Activated naive CD8-positive, alpha-beta T cell treated with anti-CD3 and anti-CD28 coated beads, Interleukin-2, amount 10 ng/mL, durations not matched to agents 7 days and 5 days (primary cell): ENCODE results near the gene ZBTB7C. TPM values are rescaled to one million over a fixed set of nuclear protein-coding genes. Genes with fewer than 3 reads are reported as not detected.

Experiments used
- ATAC-seq: fragments of 150-1000 bp; cut with Tn5 transposase; one replicate; pipeline ENCODE4 v1.10.0; 2021; ENCODE audit warnings: low read depth, moderate library complexity
- POLR2A ChIA-PET: fragments of 350-600 bp; sonication (Branson Sonifier 250); formaldehyde crosslinking; loops from one replicate; lab custom pipeline; 2021; ENCODE audit warnings: antibody characterized with exemption; lab: Charles Lee
- DNase-seq: peaks from one replicate; pipeline ENCODE4 v3.0.0; 2021
- H3K27ac Mint-ChIP-seq: one replicate; pipeline ENCODE4 v1.8.0; 2022; ENCODE audit warnings: mild to moderate bottlenecking, mixed read lengths
- H3K27me3 Mint-ChIP-seq: one replicate; pipeline ENCODE4 v1.8.0; 2022; ENCODE audit warnings: mild to moderate bottlenecking, moderate library complexity, mixed read lengths
- H3K36me3 Mint-ChIP-seq: one replicate; pipeline ENCODE4 v1.8.0; 2021; ENCODE audit warnings: mild to moderate bottlenecking, mixed read lengths
- H3K4me1 Mint-ChIP-seq: one replicate; pipeline ENCODE4 v1.8.0; 2021; ENCODE audit warnings: mixed read lengths
- H3K4me3 Mint-ChIP-seq: one replicate; pipeline ENCODE4 v1.8.0; 2022; ENCODE audit warnings: mild to moderate bottlenecking, moderate library complexity, mixed read lengths
- H3K9me3 Mint-ChIP-seq: one replicate; pipeline ENCODE4 v1.8.0; 2021; ENCODE audit warnings: mixed read lengths
- total RNA-seq, 2 experiments: library from RNA; stranded (reverse); gene quantifications; one replicate each; pipeline ENCODE4 v1.2.3, GENCODE V29; 2021

ZBTB7C gene
- total RNA-seq, 2 experiments from 2014 or later: not detected

DNA sequence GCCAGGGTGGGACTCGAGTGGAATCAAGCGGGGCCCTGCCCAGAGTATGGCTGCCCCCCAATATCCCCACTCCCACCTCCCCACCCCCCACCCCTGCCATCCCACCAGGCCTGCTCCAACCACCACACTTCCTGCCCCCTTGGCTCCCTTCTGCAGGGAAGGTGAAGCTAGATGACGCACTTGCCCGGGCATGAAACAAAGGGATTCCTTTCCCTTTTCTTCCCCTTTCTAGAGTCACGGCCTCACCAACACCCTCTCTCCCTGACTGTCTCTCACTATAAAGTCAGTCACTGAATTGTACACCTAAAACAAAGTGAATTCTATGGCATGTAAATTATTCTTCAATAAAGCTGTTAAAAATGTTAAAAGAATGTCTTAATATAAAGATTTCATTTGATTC, 16.0 kb downstream of the ZBTB7C start:
- POLR2A ChIA-PET: no interaction called here
- Mint-ChIP-seq H3K9me3 (no peaks in the 10 kb centered on the region), H3K4me3 (no peak overlapping the region), H3K27ac (no peak overlapping the region), H3K27me3 (peaks cover 58% of the 10 kb centered on the region), H3K4me1 (no peaks in the 10 kb centered on the region), H3K36me3 (no peaks in the 10 kb centered on the region)
- no peak for ATAC-seq
- DNase-seq: no peak

DNA sequence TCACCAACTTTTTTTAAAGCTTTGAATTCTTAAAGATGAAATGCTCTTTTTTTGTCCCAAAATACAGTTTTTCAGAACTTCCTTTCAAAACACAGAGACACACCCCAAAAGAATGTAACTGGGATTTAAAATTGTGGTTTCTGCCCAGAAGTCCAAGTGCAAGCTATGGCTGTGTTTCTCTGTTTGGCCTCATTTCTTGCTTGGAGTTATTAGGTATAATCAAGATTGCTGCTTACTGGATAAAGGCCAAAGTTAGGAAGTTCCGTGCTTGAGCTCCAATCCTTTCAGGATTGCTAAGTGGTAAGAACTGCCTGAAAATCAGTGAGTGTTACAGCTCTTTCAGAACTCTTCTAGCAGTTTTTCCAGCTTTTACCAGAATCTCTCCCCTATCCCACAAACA, 16.9 kb downstream of the ZBTB7C start:
- Mint-ChIP-seq H3K4me1 (no peaks in the 10 kb centered on the region), H3K27ac (no peak overlapping the region), H3K27me3 (peaks cover 54% of the 10 kb centered on the region), H3K4me3 (no peak overlapping the region), H3K9me3 (no peaks in the 10 kb centered on the region), H3K36me3 (no peaks in the 10 kb centered on the region)
- DNase-seq (no peak), ATAC-seq (no peak)
- POLR2A ChIA-PET: interaction anchor here (0.6 kb wide), 1 partner anchor 149 kb away, joined by 4 read pairs; no protein-coding TSS in a partner anchor

DNA sequence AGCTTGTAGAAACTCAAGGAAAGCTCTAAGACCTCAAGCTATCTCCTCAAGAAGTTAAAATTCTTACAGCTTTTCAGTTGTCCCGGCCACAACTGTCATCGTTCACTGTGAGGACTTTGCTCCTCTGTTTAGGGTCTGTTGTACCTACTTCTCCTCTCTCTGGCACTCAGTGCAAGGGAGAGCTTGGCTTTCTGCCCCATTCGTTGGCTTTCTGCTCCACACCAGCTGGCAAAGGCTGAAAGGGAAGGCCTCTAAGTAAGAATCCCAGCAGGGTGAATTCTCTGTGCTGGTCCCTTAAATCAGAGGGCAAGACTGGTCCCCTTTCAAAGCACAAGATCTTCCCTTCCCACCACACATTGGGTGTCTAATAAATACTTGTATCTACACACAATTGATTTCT, 17.3 kb downstream of the ZBTB7C start:
- H3K4me3 Mint-ChIP-seq: no peak overlapping the region
- H3K27me3 Mint-ChIP-seq: peaks cover 51% of the 10 kb centered on the region
- no peak for DNase-seq
- H3K36me3 Mint-ChIP-seq: no peaks in the 10 kb centered on the region
- ATAC-seq: no peak
- no peaks in the 10 kb centered on the region for H3K4me1 Mint-ChIP-seq
- no peak overlapping the region for H3K27ac Mint-ChIP-seq
- no peaks in the 10 kb centered on the region for H3K9me3 Mint-ChIP-seq
- POLR2A ChIA-PET: interaction anchor here (0.6 kb wide), 1 partner anchor 149 kb away, joined by 4 read pairs; no protein-coding TSS in a partner anchor

DNA sequence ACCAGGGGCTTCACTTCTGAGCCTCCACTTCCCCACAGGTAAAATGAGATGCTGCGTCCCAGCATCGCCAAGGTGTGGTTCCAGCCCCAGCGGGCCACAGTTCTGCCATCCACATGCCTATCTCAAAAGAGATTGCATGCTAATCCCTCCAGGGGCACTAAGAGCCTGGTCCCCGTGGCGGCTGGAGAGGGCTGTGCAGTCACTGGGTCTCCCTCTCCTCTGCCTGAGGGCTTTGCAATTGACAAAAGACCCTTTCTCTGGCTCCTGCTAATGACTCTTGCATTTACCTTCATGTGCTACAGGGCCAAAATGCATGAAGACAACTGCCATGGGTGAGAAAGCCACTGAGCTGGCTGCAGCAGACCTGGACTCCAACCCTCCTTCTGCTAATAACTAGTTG, 18.5 kb downstream of the ZBTB7C start:
- Mint-ChIP-seq H3K4me3 (no peak overlapping the region), H3K9me3 (no peaks in the 10 kb centered on the region), H3K36me3 (no peaks in the 10 kb centered on the region), H3K27me3 (peaks cover 42% of the 10 kb centered on the region), H3K4me1 (peaks cover 2% of the 10 kb centered on the region), H3K27ac (no peak overlapping the region)
- ATAC-seq (no peak), DNase-seq (no peak)
- POLR2A ChIA-PET: no interaction called here

DNA sequence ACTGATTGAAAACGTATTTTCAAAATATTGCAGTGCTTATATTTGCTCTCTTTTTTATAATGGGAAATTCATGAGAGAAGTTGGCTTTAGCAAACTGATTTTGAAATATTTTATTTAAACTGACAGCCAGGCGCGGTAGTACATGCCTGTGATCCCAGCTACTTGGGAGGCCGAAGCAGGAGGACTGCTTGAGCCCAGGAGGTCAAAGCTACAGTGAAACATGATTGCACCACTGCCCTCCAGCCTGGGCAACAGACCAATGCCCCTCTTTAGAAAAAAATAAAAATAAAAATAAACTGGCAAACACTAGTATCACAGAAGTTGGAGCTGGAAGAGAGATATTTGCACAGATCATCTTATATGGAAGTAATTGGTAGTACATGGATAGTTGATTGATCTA, 20.7 kb downstream of the ZBTB7C start:
- DNase-seq (no peak), ATAC-seq (no peak)
- Mint-ChIP-seq H3K27ac (no peak overlapping the region), H3K9me3 (no peaks in the 10 kb centered on the region), H3K36me3 (no peaks in the 10 kb centered on the region), H3K27me3 (peaks cover 37% of the 10 kb centered on the region), H3K4me1 (peaks cover 2% of the 10 kb centered on the region), H3K4me3 (no peak overlapping the region)
- POLR2A ChIA-PET: no interaction called here

DNA sequence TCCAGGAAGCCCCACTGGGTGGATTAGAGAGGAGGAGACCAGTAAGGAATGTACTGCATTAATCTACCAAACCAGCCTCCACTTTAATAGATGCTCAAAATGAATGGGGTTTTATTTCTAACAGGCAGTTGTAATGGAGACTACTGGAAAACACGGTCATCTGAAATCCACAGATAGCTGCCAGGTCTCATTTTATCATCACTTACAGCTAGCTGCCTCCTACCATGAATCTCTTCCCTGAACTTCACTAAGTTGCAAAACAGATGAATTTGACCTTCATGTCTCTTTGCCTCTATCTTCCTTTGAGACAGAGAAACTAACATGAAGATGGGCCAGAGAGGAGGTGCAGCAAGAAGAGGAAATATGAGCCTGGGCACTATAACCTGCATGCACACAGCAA, 21.9 kb downstream of the ZBTB7C start:
- Mint-ChIP-seq H3K27ac (no peak overlapping the region), H3K9me3 (no peaks in the 10 kb centered on the region), H3K36me3 (no peaks in the 10 kb centered on the region), H3K27me3 (peaks cover 30% of the 10 kb centered on the region), H3K4me3 (no peak overlapping the region), H3K4me1 (peaks cover 2% of the 10 kb centered on the region)
- DNase-seq (no peak), ATAC-seq (no peak)
- POLR2A ChIA-PET: no interaction called here

DNA sequence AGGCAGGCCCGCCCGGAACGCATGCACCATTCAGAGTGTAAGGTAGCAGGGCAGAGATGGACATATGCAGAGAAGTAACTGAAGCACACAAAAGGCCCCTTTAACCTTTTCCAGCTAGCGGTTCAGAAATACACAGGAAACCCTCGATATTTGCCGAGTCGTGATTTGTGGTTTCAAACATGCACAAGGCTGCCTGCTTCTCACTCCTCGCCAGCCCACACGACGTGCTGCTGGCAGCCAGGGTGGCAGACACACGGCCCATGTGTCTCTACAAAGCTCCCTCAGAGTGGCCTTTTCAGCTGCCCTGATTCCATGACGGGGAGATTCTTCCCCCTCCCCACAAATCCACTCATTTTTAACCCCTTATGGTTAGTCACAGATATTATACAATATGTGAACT, 23.6 kb downstream of the ZBTB7C start:
- Mint-ChIP-seq H3K9me3 (no peaks in the 10 kb centered on the region), H3K4me1 (peaks cover 2% of the 10 kb centered on the region), H3K27me3 (peaks cover 33% of the 10 kb centered on the region), H3K36me3 (no peaks in the 10 kb centered on the region), H3K27ac (no peak overlapping the region), H3K4me3 (no peak overlapping the region)
- DNase-seq (no peak), ATAC-seq (no peak)
- POLR2A ChIA-PET: no interaction called here

DNA sequence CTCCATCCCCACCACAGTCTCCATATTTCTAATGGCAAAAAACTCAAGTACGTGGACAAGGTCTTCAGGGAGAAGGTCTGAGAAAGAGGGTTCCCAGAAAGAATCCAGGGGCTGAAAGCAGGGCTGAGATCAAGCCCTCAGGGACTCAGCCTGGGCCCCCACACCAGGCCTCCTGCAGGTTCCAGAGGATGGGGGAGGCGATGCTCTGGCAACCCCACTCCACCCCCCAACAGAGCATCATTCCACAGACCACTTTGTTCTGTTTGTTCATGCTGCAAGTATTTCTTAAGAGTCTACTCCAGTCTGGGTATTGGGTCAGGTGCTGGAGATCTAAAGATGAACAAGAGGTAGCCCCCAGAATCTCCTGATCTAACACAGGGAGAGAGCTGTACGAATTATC, 32.2 kb downstream of the ZBTB7C start:
- Mint-ChIP-seq H3K4me1 (no peaks in the 10 kb centered on the region), H3K4me3 (no peak overlapping the region), H3K27ac (no peak overlapping the region), H3K27me3 (peaks cover 35% of the 10 kb centered on the region), H3K36me3 (no peaks in the 10 kb centered on the region), H3K9me3 (no peaks in the 10 kb centered on the region)
- POLR2A ChIA-PET: no interaction called here
- DNase-seq: no peak
- no peak for ATAC-seq

DNA sequence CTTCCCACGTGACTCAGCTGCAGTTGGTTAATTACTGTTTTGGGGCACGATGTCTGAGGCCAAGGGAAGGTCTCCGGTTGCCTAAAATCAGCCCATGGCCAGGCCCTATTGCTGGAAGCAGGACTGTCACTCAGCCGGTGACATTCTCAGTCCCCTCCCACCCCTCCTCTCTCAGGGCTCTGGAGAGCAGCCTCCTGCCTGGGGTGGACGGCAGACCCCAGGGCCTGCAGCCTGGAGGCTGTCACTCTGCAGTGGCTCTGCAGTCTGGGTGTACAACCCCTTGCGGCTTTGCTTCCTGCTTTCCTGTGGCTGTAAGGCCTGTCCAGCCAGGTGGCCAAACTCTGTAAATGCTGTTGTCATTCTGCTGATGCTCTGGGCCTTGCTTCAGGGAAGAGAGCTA, 32.8 kb downstream of the ZBTB7C start:
- Mint-ChIP-seq H3K4me3 (no peak overlapping the region), H3K9me3 (no peaks in the 10 kb centered on the region), H3K36me3 (no peaks in the 10 kb centered on the region), H3K27me3 (peaks cover 31% of the 10 kb centered on the region), H3K27ac (no peak overlapping the region), H3K4me1 (no peaks in the 10 kb centered on the region)
- POLR2A ChIA-PET: no interaction called here
- no peak for DNase-seq
- ATAC-seq: no peak

DNA sequence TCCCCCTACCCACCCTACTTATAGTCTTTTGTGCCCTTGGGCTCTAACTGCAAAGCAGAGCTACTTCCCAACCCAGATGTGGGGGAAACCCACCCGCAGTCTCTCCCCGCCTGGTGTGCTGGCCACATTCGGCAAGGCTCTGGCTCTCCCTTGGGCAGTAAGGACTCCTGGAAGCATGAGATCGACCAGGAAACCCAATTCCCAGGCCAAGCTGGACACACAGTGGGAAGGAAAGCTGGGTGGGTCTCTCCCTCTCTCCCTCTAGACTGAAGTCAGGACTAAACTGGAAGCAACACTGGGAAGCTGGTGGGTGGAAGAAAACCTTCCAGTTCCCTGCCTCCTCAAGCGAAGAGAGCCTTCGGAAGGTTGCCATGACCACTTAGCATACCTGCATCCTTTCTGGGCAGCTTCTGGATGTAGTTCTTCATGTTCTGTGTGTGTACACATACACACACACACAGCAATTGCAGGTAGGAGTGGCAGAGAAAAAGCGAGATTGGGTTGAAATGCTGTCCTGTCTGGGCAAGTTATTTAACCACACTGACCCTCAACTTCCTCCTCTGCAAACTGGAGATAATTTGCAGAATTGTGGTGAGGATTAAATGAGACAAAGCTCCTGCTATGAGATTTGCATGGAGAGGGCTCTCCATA, 33.9 kb downstream of the ZBTB7C start:
- H3K36me3 Mint-ChIP-seq: no peaks in the 10 kb centered on the region
- POLR2A ChIA-PET: no interaction called here
- H3K4me3 Mint-ChIP-seq: no peak overlapping the region
- DNase-seq (no peak), ATAC-seq (no peak)
- H3K4me1 Mint-ChIP-seq: no peaks in the 10 kb centered on the region
- peaks cover 25% of the 10 kb centered on the region for H3K27me3 Mint-ChIP-seq
- H3K9me3 Mint-ChIP-seq: no peaks in the 10 kb centered on the region
- no peak overlapping the region for H3K27ac Mint-ChIP-seq

DNA sequence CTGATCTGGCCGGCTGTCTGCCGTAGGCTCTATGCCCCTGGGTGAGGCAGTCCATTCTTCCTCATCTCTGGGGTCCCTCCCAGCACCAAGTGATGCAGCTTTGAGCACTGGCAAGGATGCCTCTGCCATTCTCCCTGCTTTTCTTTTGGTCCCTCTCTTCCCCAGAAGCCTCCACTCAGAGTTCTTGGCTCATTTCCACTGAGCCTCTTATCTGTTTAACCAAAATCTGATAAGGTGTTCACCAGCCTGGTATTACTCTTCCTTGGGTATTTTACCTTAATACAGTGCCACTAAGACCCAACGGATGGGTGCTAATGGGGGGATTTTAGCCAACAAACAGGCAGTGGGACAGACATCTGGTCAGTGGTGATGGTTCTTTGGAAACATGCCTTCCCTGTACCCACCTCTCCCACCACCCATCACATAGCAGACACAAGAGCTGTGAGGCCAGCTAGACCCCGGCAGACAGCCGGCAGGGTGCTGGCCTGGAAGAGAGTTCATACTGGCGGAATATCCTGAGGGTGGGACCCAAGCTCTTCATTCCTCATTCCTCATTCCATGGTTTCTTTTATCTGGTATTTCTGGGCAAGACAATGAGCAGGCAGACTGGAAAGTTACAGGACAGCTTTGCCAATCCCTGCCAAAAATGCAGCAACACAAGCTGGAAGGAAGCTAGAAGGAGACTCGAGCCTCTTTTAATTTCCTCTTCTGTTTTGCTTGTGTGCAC, 34.6 kb downstream of the ZBTB7C start:
- peaks cover 25% of the 10 kb centered on the region for H3K27me3 Mint-ChIP-seq
- no peaks in the 10 kb centered on the region for H3K9me3 Mint-ChIP-seq
- H3K36me3 Mint-ChIP-seq: no peaks in the 10 kb centered on the region
- DNase-seq: no peak
- H3K27ac Mint-ChIP-seq: no peak overlapping the region
- POLR2A ChIA-PET: no interaction called here
- H3K4me3 Mint-ChIP-seq: no peak overlapping the region
- H3K4me1 Mint-ChIP-seq: no peaks in the 10 kb centered on the region
- ATAC-seq: no peak

DNA sequence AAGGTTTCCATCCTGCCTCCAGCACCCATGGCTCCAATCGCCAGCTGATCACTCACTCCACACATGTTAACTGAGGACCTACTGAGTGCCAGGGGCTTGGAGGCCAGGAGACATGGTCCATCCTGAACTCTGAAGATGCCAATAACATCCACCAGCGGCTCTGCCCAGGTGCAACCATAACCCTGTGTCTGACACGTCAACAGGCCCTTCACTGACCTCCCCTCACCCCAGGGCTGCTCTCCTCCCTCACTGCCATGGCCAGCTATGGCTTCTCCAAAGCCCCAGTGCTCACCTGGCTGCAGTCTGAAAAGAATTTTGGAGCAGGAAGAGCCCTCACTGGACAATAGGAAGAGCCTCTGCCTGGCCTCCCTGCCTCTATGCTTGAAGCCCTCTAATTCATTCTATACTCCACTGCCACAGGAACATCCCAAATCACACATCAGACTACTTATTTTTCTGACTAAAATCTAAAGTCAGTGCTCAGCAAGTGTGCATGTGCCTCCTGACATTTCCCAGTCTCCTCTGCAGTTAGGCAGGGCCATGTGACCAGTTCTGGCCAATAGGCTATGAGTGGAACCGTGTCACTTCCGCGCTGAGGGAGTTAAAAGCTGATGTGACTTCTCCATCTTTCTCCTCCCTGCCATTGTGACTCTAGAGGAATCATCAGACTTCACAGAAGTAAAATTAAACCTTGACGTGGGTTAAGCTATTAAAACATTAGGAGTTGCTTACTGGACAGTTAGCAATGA, 37.2 kb downstream of the ZBTB7C start:
- H3K9me3 Mint-ChIP-seq: no peaks in the 10 kb centered on the region
- H3K27me3 Mint-ChIP-seq: peaks cover 28% of the 10 kb centered on the region
- no peak overlapping the region for H3K4me3 Mint-ChIP-seq
- no peaks in the 10 kb centered on the region for H3K4me1 Mint-ChIP-seq
- H3K36me3 Mint-ChIP-seq: no peaks in the 10 kb centered on the region
- no peak overlapping the region for H3K27ac Mint-ChIP-seq
- no peak for ATAC-seq
- DNase-seq: no peak
- POLR2A ChIA-PET: no interaction called here

DNA sequence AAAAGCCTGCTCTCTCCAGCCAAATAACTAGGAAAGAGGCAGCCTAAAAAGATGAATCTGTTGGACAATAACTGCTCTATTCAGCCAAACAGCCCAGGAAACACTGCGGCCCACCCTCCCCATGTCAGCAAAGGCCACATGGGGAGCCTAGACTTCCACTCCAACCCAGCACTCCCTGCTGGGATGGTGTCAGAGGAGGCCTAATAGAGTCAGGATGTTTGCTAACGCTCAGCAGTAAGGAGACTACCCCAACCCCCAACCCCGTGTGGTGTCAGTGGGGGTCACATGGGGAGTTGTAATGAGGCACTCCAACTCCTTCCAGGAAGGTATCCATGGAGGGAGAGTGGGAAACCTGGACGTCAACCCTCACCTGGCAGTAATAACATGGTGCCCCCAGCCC, 41.6 kb downstream of the ZBTB7C start:
- ATAC-seq: no peak
- H3K4me1 Mint-ChIP-seq: no peaks in the 10 kb centered on the region
- no peak overlapping the region for H3K4me3 Mint-ChIP-seq
- no peak for DNase-seq
- no peaks in the 10 kb centered on the region for H3K36me3 Mint-ChIP-seq
- peaks cover 10% of the 10 kb centered on the region for H3K9me3 Mint-ChIP-seq
- peaks cover 17% of the 10 kb centered on the region for H3K27me3 Mint-ChIP-seq
- POLR2A ChIA-PET: no interaction called here
- H3K27ac Mint-ChIP-seq: no peak overlapping the region

DNA sequence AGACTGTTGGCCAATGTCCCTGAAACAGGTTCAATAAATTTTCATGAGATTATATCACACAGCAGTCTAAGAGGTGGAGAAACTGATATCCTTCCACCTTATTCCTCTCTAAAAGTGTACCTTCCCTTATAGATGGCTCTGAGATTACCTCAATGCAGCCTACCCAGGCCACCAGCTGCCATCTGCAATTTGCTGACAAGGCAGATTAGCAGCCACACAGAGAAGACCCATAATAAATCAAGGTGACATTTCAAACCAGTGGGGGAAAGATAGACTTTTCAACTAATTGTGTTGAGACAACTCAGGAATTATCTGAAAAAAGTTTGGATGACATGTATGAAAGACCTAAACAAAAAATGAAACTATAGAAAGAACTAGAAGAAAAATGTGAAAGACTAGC, 43.2 kb downstream of the ZBTB7C start:
- POLR2A ChIA-PET: no interaction called here
- DNase-seq (no peak), ATAC-seq (no peak)
- Mint-ChIP-seq H3K4me1 (no peaks in the 10 kb centered on the region), H3K4me3 (no peak overlapping the region), H3K27me3 (peaks cover 20% of the 10 kb centered on the region), H3K27ac (no peak overlapping the region), H3K9me3 (peaks cover 10% of the 10 kb centered on the region), H3K36me3 (no peaks in the 10 kb centered on the region)
